Neural progenitor cell (in vitro differentiated cells): ENCODE measurements around the gene RSL1D1. TPM values are rescaled to one million over a fixed set of nuclear protein-coding genes. Genes with fewer than 3 reads are reported as not detected.

Experiments
- DNase-seq: peaks from one replicate; pipeline ENCODE4 v3.0.0-alpha.2; 2016; ENCODE audit warnings: low spot score
- H2AFZ ChIP-seq: fragments of 200-600 bp; sonication (generic); replicated peaks from 2 replicates; pipeline ENCODE4 v1.6.1; 2016; ENCODE audit warnings: antibody characterized with exemption
- H3F3A ChIP-seq: fragments of 200-600 bp; sonication (generic); 2 replicates; pipeline ENCODE4 v1.6.1; 2016; ENCODE audit warnings: antibody characterized with exemption, low read depth
- H3K27ac ChIP-seq: fragments of 200-600 bp; sonication (generic); 2 replicates; pipeline ENCODE4 v1.5.1; 2016; ENCODE audit warnings: mild to moderate bottlenecking
- H3K27me3 ChIP-seq: fragments of 200-600 bp; sonication (generic); 2 replicates; pipeline ENCODE4 v1.6.1; 2016; ENCODE audit warnings: mild to moderate bottlenecking, moderate library complexity
- H3K36me3 ChIP-seq: fragments of 200-600 bp; sonication (generic); 2 replicates; pipeline ENCODE4 v1.5.1; 2016
- H3K4me1 ChIP-seq: fragments of 200-600 bp; sonication (generic); 2 replicates; pipeline ENCODE4 v1.6.1; 2016; ENCODE audit warnings: mixed run types
- H3K4me2 ChIP-seq: fragments of 200-600 bp; sonication (generic); 2 replicates; pipeline ENCODE4 v1.6.1; 2016
- H3K4me3 ChIP-seq: fragments of 200-600 bp; sonication (generic); 2 replicates; pipeline ENCODE4 v1.5.1; 2016
- H3K79me2 ChIP-seq: fragments of 200-600 bp; sonication (generic); 2 replicates; pipeline ENCODE4 v1.6.1; 2016; ENCODE audit warnings: low read depth
- H3K9ac ChIP-seq: fragments of 200-600 bp; sonication (generic); 2 replicates; pipeline ENCODE4 v1.6.1; 2016
- H3K9me3 ChIP-seq: fragments of 200-600 bp; sonication (generic); 2 replicates; pipeline ENCODE4 v1.5.1; 2016; ENCODE audit warnings: low read depth
- H4K20me1 ChIP-seq: fragments of 200-600 bp; sonication (generic); 2 replicates; pipeline ENCODE4 v1.6.1; 2016; ENCODE audit warnings: low read depth
- H3K27ac Mint-ChIP-seq: 3 replicates; pipeline ENCODE4 v1.8.0; 2021; ENCODE audit warnings: mixed read lengths
- H3K27me3 Mint-ChIP-seq: 2 replicates; pipeline ENCODE4 v1.8.0; 2022; ENCODE audit warnings: low read depth, mild to moderate bottlenecking, inconsistent platforms, moderate library complexity, mixed read lengths; ENCODE audit not compliant: insufficient read depth
- H3K36me3 Mint-ChIP-seq: 3 replicates; pipeline ENCODE4 v1.8.0; 2021; ENCODE audit warnings: mixed read lengths
- H3K4me1 Mint-ChIP-seq: 3 replicates; pipeline ENCODE4 v1.8.0; 2021; ENCODE audit warnings: mixed read lengths
- H3K4me3 Mint-ChIP-seq: 3 replicates; pipeline ENCODE4 v1.8.0; 2021; ENCODE audit warnings: mild to moderate bottlenecking, moderate library complexity, mixed read lengths
- H3K9me3 Mint-ChIP-seq: 3 replicates; pipeline ENCODE4 v1.8.0; 2020; ENCODE audit warnings: mixed read lengths
- CTCF ChIP-seq: fragments of 200-600 bp; sonication (generic); IDR thresholded peaks from 2 replicates; pipeline ENCODE4 v1.5.1; 2017; ENCODE audit warnings: antibody characterized with exemption, mild to moderate bottlenecking
- EZH2 ChIP-seq: fragments of 200-600 bp; sonication (generic); IDR thresholded peaks from 2 replicates; pipeline ENCODE4 v1.6.1; 2017; ENCODE audit warnings: antibody characterized with exemption, mild to moderate bottlenecking, moderate library complexity
- EZH2phosphoT487 ChIP-seq: fragments of 200-600 bp; sonication (generic); IDR thresholded peaks from 2 replicates; pipeline ENCODE4 v1.6.1; 2017; ENCODE audit warnings: antibody characterized with exemption
- total RNA-seq: library from RNA; depleted of rRNA; stranded (reverse); fragments of >200 nt; gene quantifications from 2 replicates; pipeline ENCODE4 v1.2.3, GENCODE V29; 2015; ENCODE audit warnings: low replicate concordance

RSL1D1 gene
- total RNA-seq, 1 donor from 2014 or later: 384 TPM

DNA sequence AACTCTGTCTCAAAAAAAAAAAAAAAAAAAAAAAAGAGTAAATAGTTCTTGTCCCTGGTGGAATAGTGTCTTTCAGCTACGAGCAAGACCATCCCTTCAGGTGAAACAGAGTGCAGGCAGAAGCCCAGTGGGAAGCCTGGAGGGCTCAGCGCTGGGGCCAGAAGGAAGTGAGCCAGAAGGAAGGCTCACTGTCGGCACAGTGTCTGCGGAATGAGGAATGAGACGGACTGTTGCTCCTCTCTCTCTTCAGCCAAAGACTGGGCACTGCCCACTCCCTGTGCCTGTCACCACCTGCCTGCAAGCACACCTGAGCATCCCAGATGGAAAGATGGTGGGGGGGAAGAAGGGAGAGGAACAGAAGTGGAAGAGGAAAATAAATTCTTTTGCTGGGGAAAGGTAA, 7.5 kb downstream of the RSL1D1 start:
- no peaks in the 10 kb centered on the region for H3K9me3 ChIP-seq
- no peak for TF ChIP-seq EZH2phosphoT487
- peaks cover 6% of the 10 kb centered on the region for H3F3A ChIP-seq
- no peak overlapping the region for H3K4me2 ChIP-seq
- H2AFZ ChIP-seq: no peak overlapping the region
- H3K4me1 Mint-ChIP-seq: no peaks in the 10 kb centered on the region
- H3K27ac ChIP-seq: no peak overlapping the region
- H4K20me1 ChIP-seq: peaks cover 33% of the 10 kb centered on the region
- H3K4me1 ChIP-seq: no peaks in the 10 kb centered on the region
- no peak overlapping the region for H3K27ac Mint-ChIP-seq
- peaks cover 49% of the 10 kb centered on the region for H3K79me2 ChIP-seq
- no peaks in the 10 kb centered on the region for H3K27me3 Mint-ChIP-seq
- no peak overlapping the region for H3K4me3 ChIP-seq
- peaks cover 41% of the 10 kb centered on the region for H3K36me3 ChIP-seq
- no peak for DNase-seq
- H3K9me3 Mint-ChIP-seq: no peaks in the 10 kb centered on the region
- peaks cover 31% of the 10 kb centered on the region for H3K36me3 Mint-ChIP-seq
- H3K9ac ChIP-seq: no peak overlapping the region
- no peaks in the 10 kb centered on the region for H3K27me3 ChIP-seq
- H3K4me3 Mint-ChIP-seq: no peak overlapping the region

DNA sequence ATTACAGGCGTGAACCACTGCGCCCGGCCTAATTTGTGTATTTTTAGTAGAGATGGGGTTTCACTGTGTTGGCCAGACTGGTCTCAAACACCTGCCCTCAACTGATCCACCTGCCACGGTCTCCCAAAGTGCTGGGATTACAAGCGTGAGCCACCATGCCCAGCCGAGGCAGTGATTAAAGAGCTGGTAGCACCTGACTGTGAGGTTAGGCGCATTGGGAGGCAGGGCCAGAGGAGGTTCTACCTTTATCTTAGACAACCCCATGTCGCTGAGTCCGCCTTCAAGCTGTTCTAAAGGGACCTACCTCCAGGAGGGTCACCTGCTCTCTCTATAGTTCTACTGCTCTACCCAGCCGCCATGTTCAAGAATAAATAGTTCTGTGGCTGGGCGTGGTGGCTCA, 8.1 kb downstream of the RSL1D1 start:
- no peak overlapping the region for H3K4me2 ChIP-seq
- H3K4me1 ChIP-seq: no peaks in the 10 kb centered on the region
- H3K27ac ChIP-seq: no peak overlapping the region
- peaks cover 31% of the 10 kb centered on the region for H4K20me1 ChIP-seq
- H3K4me3 Mint-ChIP-seq: no peak overlapping the region
- H3K27ac Mint-ChIP-seq: no peak overlapping the region
- H3K4me1 Mint-ChIP-seq: no peaks in the 10 kb centered on the region
- H3K9ac ChIP-seq: no peak overlapping the region
- no peaks in the 10 kb centered on the region for H3K9me3 ChIP-seq
- H3K79me2 ChIP-seq: peaks cover 43% of the 10 kb centered on the region
- no peaks in the 10 kb centered on the region for H3K27me3 Mint-ChIP-seq
- H2AFZ ChIP-seq: no peak overlapping the region
- no peaks in the 10 kb centered on the region for H3K9me3 Mint-ChIP-seq
- no peaks in the 10 kb centered on the region for H3K27me3 ChIP-seq
- H3K36me3 Mint-ChIP-seq: peaks cover 31% of the 10 kb centered on the region
- no peak for DNase-seq
- peaks cover 6% of the 10 kb centered on the region for H3F3A ChIP-seq
- TF ChIP-seq EZH2phosphoT487: no peak
- no peak for TF ChIP-seq EZH2
- no peak for TF ChIP-seq CTCF
- no peak overlapping the region for H3K4me3 ChIP-seq
- H3K36me3 ChIP-seq: peaks cover 40% of the 10 kb centered on the region

DNA sequence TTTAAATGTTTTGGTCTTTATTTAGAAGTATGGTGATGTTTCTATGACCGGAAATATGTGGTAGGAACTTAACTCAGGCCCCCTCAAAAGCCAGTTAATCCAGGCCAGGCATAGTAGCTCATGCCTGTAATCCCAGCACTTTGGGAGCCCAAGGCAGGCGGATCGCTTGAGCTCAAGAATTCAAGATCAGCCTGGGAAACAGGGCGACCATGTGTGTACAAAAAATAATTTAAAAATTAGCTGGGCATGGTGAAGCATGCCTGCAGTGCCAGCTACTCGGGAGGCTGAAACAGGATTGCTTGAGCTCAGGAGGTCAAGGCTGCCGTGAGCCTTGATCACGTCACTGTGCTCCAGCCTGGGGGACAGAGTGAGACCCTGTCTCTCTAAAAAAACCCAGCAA, 10.3 kb downstream of the RSL1D1 start:
- H3K27me3 Mint-ChIP-seq: no peaks in the 10 kb centered on the region
- H3K4me1 Mint-ChIP-seq: no peaks in the 10 kb centered on the region
- Histone ChIP-seq H3K4me3 (no peak overlapping the region), H3K36me3 (peaks cover 25% of the 10 kb centered on the region), H3K79me2 (peaks cover 21% of the 10 kb centered on the region), H3F3A (peaks cover 21% of the 10 kb centered on the region), H3K27me3 (no peaks in the 10 kb centered on the region), H3K27ac (no peak overlapping the region), H2AFZ (no peak overlapping the region), H3K9me3 (no peaks in the 10 kb centered on the region), H3K4me2 (no peak overlapping the region), H4K20me1 (peaks cover 26% of the 10 kb centered on the region), H3K9ac (no peak overlapping the region), H3K4me1 (no peaks in the 10 kb centered on the region)
- DNase-seq: no peak
- TF ChIP-seq EZH2: no peak
- no peak for TF ChIP-seq CTCF
- TF ChIP-seq EZH2phosphoT487: no peak
- no peak overlapping the region for H3K27ac Mint-ChIP-seq
- H3K9me3 Mint-ChIP-seq: no peaks in the 10 kb centered on the region
- peaks cover 37% of the 10 kb centered on the region for H3K36me3 Mint-ChIP-seq
- no peak overlapping the region for H3K4me3 Mint-ChIP-seq

GRCh38 chr16:11836650-11837244, 14.6 kb downstream of the RSL1D1 start:
- H3K4me1 ChIP-seq: no peaks in the 10 kb centered on the region
- Mint-ChIP-seq H3K27ac (no peak overlapping the region), H3K4me3 (no peak overlapping the region), H3K36me3 (peaks cover 23% of the 10 kb centered on the region), H3K4me1 (no peaks in the 10 kb centered on the region), H3K9me3 (no peaks in the 10 kb centered on the region), H3K27me3 (no peaks in the 10 kb centered on the region)
- no peak overlapping the region for H3K27ac ChIP-seq
- H3K4me2 ChIP-seq: no peak overlapping the region
- no peak for TF ChIP-seq CTCF
- no peak for TF ChIP-seq EZH2
- TF ChIP-seq EZH2phosphoT487: no peak
- no peak overlapping the region for H3K9ac ChIP-seq
- no peaks in the 10 kb centered on the region for H3K9me3 ChIP-seq
- H2AFZ ChIP-seq: no peak overlapping the region
- DNase-seq: no peak
- peaks cover 3% of the 10 kb centered on the region for H4K20me1 ChIP-seq
- peaks cover 28% of the 10 kb centered on the region for H3F3A ChIP-seq
- no peaks in the 10 kb centered on the region for H3K79me2 ChIP-seq
- peaks cover 19% of the 10 kb centered on the region for H3K36me3 ChIP-seq
- no peak overlapping the region for H3K4me3 ChIP-seq
- no peaks in the 10 kb centered on the region for H3K27me3 ChIP-seq
